IMR-90 (cell line): ENCODE results near the gene TOMM6. TPM values are rescaled to one million over a fixed set of nuclear protein-coding genes. Genes with fewer than 3 reads are reported as not detected.

ENCODE experiments used
- ATAC-seq: fragments of 200-7000 bp; cut with Tn5 transposase; 2 replicates; pipeline ENCODE4 v1.9.1; 2020; ENCODE audit warnings: low read depth, mild to moderate bottlenecking, moderate library complexity
- BruUV-seq: library from RNA; stranded (reverse); fragments of 400-500 nt; replicated peaks from 2 replicates; lab custom pipeline; 2021; lab: Mats Ljungman, UMichigan
- CTCF ChIA-PET: fragments of 300-600 bp; formaldehyde crosslinking; extraction: SDS; loops from one replicate; lab custom pipeline; 2021; ENCODE audit warnings: antibody characterized with exemption; lab: Yijun Ruan, JAX
- POLR2A ChIA-PET: fragments of 300-600 bp; sonication (Branson Sonifier 250); formaldehyde crosslinking; loops from one replicate; lab custom pipeline; 2022; ENCODE audit warnings: antibody characterized with exemption; ENCODE audit not compliant: unreplicated experiment; lab: Charles Lee
- DNase-seq: peaks from one replicate; pipeline ENCODE4 v3.0.0; 2013
- H2AFZ ChIP-seq: replicated peaks from 2 replicates; pipeline ENCODE3; 2013; ENCODE audit warnings: low read length, mild to moderate bottlenecking; ENCODE audit not compliant: poor library complexity
- H2AK5ac ChIP-seq: 2 replicates; pipeline ENCODE4 v1.6.1; 2013; ENCODE audit warnings: low read depth, low read length, inconsistent platforms
- H2AK9ac ChIP-seq: replicated peaks from 2 replicates; pipeline ENCODE3; 2013; ENCODE audit warnings: mild to moderate bottlenecking, low read depth, low read length, moderate library complexity; ENCODE audit not compliant: poor library complexity
- H2BK120ac ChIP-seq: 2 replicates; pipeline ENCODE4 v1.6.1; 2013; ENCODE audit warnings: low read depth, low read length, inconsistent platforms
- H2BK15ac ChIP-seq: 3 replicates; pipeline ENCODE4 v1.6.1; 2013; ENCODE audit warnings: low read depth, low read length, inconsistent platforms
- H2BK20ac ChIP-seq: 2 replicates; pipeline ENCODE4 v1.6.1; 2013; ENCODE audit warnings: low read depth, mild to moderate bottlenecking, inconsistent platforms, low read length, moderate library complexity
- H2BK5ac ChIP-seq: 2 replicates; pipeline ENCODE4 v1.6.1; 2013; ENCODE audit warnings: mild to moderate bottlenecking, low read depth, low read length, inconsistent platforms; ENCODE audit not compliant: poor library complexity, severe bottlenecking
- H3K14ac ChIP-seq: replicated peaks from 2 replicates; pipeline ENCODE4 v1.6.1; 2013; ENCODE audit warnings: low read depth, low read length, inconsistent platforms
- H3K18ac ChIP-seq: 2 replicates; pipeline ENCODE4 v1.6.1; 2013; ENCODE audit warnings: low read depth, low read length, control low read depth
- H3K23ac ChIP-seq: 2 replicates; pipeline ENCODE4 v1.6.1; 2013; ENCODE audit warnings: low read depth, low read length, inconsistent platforms
- H3K27ac ChIP-seq: 2 replicates; pipeline ENCODE4 v1.5.1; 2013; ENCODE audit warnings: mild to moderate bottlenecking, control low read depth, low read length; ENCODE audit not compliant: insufficient read depth
- H3K27me3 ChIP-seq: 2 replicates; pipeline ENCODE4 v1.6.1; 2013; ENCODE audit warnings: low read length; ENCODE audit not compliant: control insufficient read depth, insufficient read depth
- H3K36me3 ChIP-seq: 2 replicates; pipeline ENCODE4 v1.6.1; 2013; ENCODE audit warnings: low read length, mixed read lengths; ENCODE audit not compliant: control insufficient read depth, insufficient read depth
- H3K4ac ChIP-seq: 2 replicates; pipeline ENCODE4 v1.6.1; 2013; ENCODE audit warnings: low read depth, low read length, inconsistent platforms
- H3K4me1 ChIP-seq: 2 replicates; pipeline ENCODE4 v1.6.1; 2013; ENCODE audit warnings: low read length, mixed read lengths; ENCODE audit not compliant: control insufficient read depth, insufficient read depth
- H3K4me2 ChIP-seq: 2 replicates; pipeline ENCODE4 v1.6.1; 2013; ENCODE audit warnings: low read depth, mild to moderate bottlenecking, control low read depth, low read length, moderate library complexity
- H3K4me3 ChIP-seq: 2 replicates; pipeline ENCODE4 v1.5.1; 2013; ENCODE audit warnings: low read depth, mild to moderate bottlenecking, control low read depth, low read length, moderate library complexity; ENCODE audit not compliant: insufficient read depth
- H3K56ac ChIP-seq: 2 replicates; pipeline ENCODE4 v1.6.1; 2013; ENCODE audit warnings: low read length, inconsistent platforms; ENCODE audit not compliant: insufficient read depth; ENCODE audit errors: extremely low read depth
- H3K79me1 ChIP-seq, 2 experiments: 2 replicates each; pipeline ENCODE4 v1.6.1; 2013; ENCODE audit warnings: low read length in 2 of 2, inconsistent platforms in 1 of 2, low read depth in 1 of 2
- H3K9ac ChIP-seq: 2 replicates; pipeline ENCODE4 v1.6.1; 2013; ENCODE audit warnings: low read depth, low read length, control low read depth
- H3K9me1 ChIP-seq: 2 replicates; pipeline ENCODE4 v1.6.1; 2013; ENCODE audit warnings: low read length, inconsistent platforms; ENCODE audit not compliant: insufficient read depth
- H3K9me3 ChIP-seq: 2 replicates; pipeline ENCODE4 v1.6.1; 2013; ENCODE audit warnings: low read length; ENCODE audit not compliant: control insufficient read depth, insufficient read depth
- H4K20me1 ChIP-seq: 2 replicates; pipeline ENCODE4 v1.6.1; 2013; ENCODE audit warnings: low read length, inconsistent platforms; ENCODE audit not compliant: insufficient read depth
- H4K5ac ChIP-seq: 2 replicates; pipeline ENCODE4 v1.6.1; 2013; ENCODE audit warnings: mild to moderate bottlenecking, low read depth, low read length, control low read depth
- H4K8ac ChIP-seq, 2 experiments: 2 replicates each; pipeline ENCODE4 v1.6.1; 2013; ENCODE audit warnings: low read depth in 2 of 2, low read length in 2 of 2, control low read depth in 1 of 2, inconsistent platforms in 1 of 2
- H4K91ac ChIP-seq: 2 replicates; pipeline ENCODE4 v1.6.1; 2013; ENCODE audit warnings: low read depth, low read length, inconsistent platforms; ENCODE audit not compliant: insufficient read depth
- CEBPB ChIP-seq: IDR thresholded peaks from 2 replicates; pipeline ENCODE4 v1.6.1; 2012; ENCODE audit warnings: low read depth, low read length, improper control_type of control experiment
- CTCF ChIP-seq: conservative IDR thresholded peaks from 2 replicates; pipeline ENCODE4 v1.5.1; 2012; ENCODE audit warnings: mild to moderate bottlenecking, low read depth, low read length, improper control_type of control experiment
- ELK1 ChIP-seq: fragments of 150-350 bp; IDR thresholded peaks from 2 replicates; pipeline ENCODE4 v1.6.1; 2016; ENCODE audit warnings: low read depth, mild to moderate bottlenecking, low read length, moderate library complexity, borderline replicate concordance
- FOS ChIP-seq: fragments of 150-350 bp; IDR thresholded peaks from 2 replicates; pipeline ENCODE4 v1.6.1; 2016; ENCODE audit warnings: low read depth, low read length
- MAFK ChIP-seq: IDR thresholded peaks from 2 replicates; pipeline ENCODE4 v1.6.1; 2012; ENCODE audit warnings: low read depth, low read length, improper control_type of control experiment
- MXI1 ChIP-seq: IDR thresholded peaks from 2 replicates; pipeline ENCODE4 v1.6.1; 2012; ENCODE audit warnings: low read depth, mild to moderate bottlenecking, low read length, moderate library complexity, borderline replicate concordance
- NFE2L2 ChIP-seq: fragments of 150-350 bp; IDR thresholded peaks from 2 replicates; pipeline ENCODE4 v1.6.1; 2016; ENCODE audit warnings: low read depth, mild to moderate bottlenecking, low read length
- POLR2A ChIP-seq: IDR thresholded peaks from 2 replicates; pipeline ENCODE4 v1.6.1; 2012; ENCODE audit warnings: mild to moderate bottlenecking, low read depth, low read length
- RAD21 ChIP-seq: IDR thresholded peaks from 2 replicates; pipeline ENCODE4 v1.6.1; 2012; ENCODE audit warnings: low read length, improper control_type of control experiment
- RFX5 ChIP-seq: IDR thresholded peaks from 2 replicates; pipeline ENCODE4 v1.8.0; 2012; ENCODE audit warnings: low read depth, mild to moderate bottlenecking, low read length, moderate library complexity
- WGBS, 2 experiments: methylation state at CpG; one replicate each; pipeline versions ENCODE4 v1.1.5 to v1.1.7; 2013; ENCODE audit warnings: missing lambda C conversion rate in 2 of 2; ENCODE audit not compliant: insufficient read length in 1 of 2; ENCODE audit errors: extremely low coverage in 2 of 2; 5-methylcytosine and 5-hydroxymethylcytosine counted together
- dilution Hi-C: fragments of 300-500 bp; cut with HindIII; formaldehyde crosslinking; loops from one replicate; pipeline ENCODE4 v1.14.3; 2018; ENCODE audit warnings: low sequenced_read_pairs; ENCODE audit not compliant: unreplicated experiment
- in situ Hi-C: fragments of 300-500 bp; cut with MboI; formaldehyde crosslinking; loops from 3 replicates; pipeline ENCODE4 v1.14.3; 2019; ENCODE audit warnings: low sequenced_read_pairs, inconsistent platforms, mixed read lengths
- intact Hi-C: fragments of 100-400 bp; cut with micrococcal nuclease; formaldehyde crosslinking; loops from 2 replicates; pipeline ENCODE4 v1.10.0; 2022
- polyA plus RNA-seq, 3 experiments: library from polyadenylated mRNA; depleted of rRNA; stranded (reverse); fragments of >200 nt; gene quantifications; 2 replicates each; pipeline ENCODE4 v1.2.3, GENCODE V29; 2012; ENCODE audit warnings: low replicate concordance in 1 of 3
- total RNA-seq: library from RNA; depleted of rRNA; stranded (reverse); fragments of >200 nt; gene quantifications from 2 replicates; pipeline ENCODE4 v1.2.3, GENCODE V29; 2012

Gene TOMM6
- total and polyA plus RNA-seq, 2 of the 4 experiments (the other 2 are of a cell fraction) = 128 to 227 TPM

- Histone ChIP-seq H3K27ac (no peak overlapping the region), H3K9me1 (0 out of 2 replicates have a peak, but pooled peaks cover 3% of the 10 kb centered on the region), H3K18ac (no peak overlapping the region), H3K9me3 (no peaks in the 10 kb centered on the region), H3K4me3 (no peak overlapping the region), H3K4me2 (no peak overlapping the region), H2BK15ac (no peak overlapping the region), H3K14ac (no peak overlapping the region), H3K9ac (no peak overlapping the region), H3K4me1 (peaks cover 7% of the 10 kb centered on the region), H3K79me1 (peaks cover 22 to 32% of the 10 kb centered on the region in 2 experiments), H2BK20ac (no peak overlapping the region), H3K4ac (no peak overlapping the region), H3K36me3 (peaks cover 17% of the 10 kb centered on the region), H3K23ac (no peak overlapping the region), H4K8ac (no peak overlapping the region), H2AFZ (no peak overlapping the region), H4K5ac (no peak overlapping the region), H3K56ac (no peak overlapping the region), H4K91ac (no peak overlapping the region), H2AK9ac (no peak overlapping the region), H2AK5ac (no peak overlapping the region), H3K27me3 (no peaks in the 10 kb centered on the region), H2BK120ac (no peak overlapping the region), H2BK5ac (no peak overlapping the region), H4K20me1 (no peaks in the 10 kb centered on the region)
- intact Hi-C loops = no loop called here
- no peak for TF ChIP-seq FOS
- no peak for TF ChIP-seq RAD21
- TF ChIP-seq CTCF = no peak
- no peak for TF ChIP-seq POLR2A
- TF ChIP-seq MXI1 = no peak
- TF ChIP-seq CEBPB = no peak
- no peak for TF ChIP-seq RFX5
- no peak for TF ChIP-seq MAFK
- no peak for TF ChIP-seq NFE2L2
- no peak for TF ChIP-seq ELK1
- BruUV-seq = no TSS peak
- dilution Hi-C loops = no loop called here
- no peak for DNase-seq
- ATAC-seq = no peak
- POLR2A ChIA-PET = no interaction called here
- in situ Hi-C loops = no loop called here
- WGBS, 2 experiments = no CpG with 5 or more reads among the region's 1 CpG
- CTCF ChIA-PET = interaction anchor here (0.8 kb wide), 1 partner anchor 10 kb away, joined by 3 read pairs; no protein-coding TSS in a partner anchor
Observed at GRCh38 chr6:41790045-41790444, 2.6 kb downstream of the TOMM6 start.
